PC-3 (cell line): ENCODE measurements around the gene VAMP4. TPM values are rescaled to one million over a fixed set of nuclear protein-coding genes. Genes with fewer than 3 reads are reported as not detected.

Source experiments
- ATAC-seq: fragments of 200-7000 bp; cut with Tn5 transposase; 2 replicates; pipeline ENCODE4 v1.9.1; 2020; ENCODE audit warnings: mild to moderate bottlenecking, moderate library complexity
- BruUV-seq: library from RNA; stranded (reverse); fragments of 400-500 nt; replicated peaks from 2 replicates; lab custom pipeline; 2021; lab: Mats Ljungman, UMichigan
- CTCF ChIA-PET: fragments of 300-600 bp; sonication (Branson Sonifier 250); formaldehyde crosslinking; loops from one replicate; lab custom pipeline; 2022; ENCODE audit warnings: antibody characterized with exemption; lab: Charles Lee
- POLR2A ChIA-PET: fragments of 300-600 bp; sonication (Branson Sonifier 250); formaldehyde crosslinking; loops from one replicate; lab custom pipeline; 2022; ENCODE audit warnings: antibody characterized with exemption; ENCODE audit not compliant: unreplicated experiment; lab: Charles Lee
- DNase-seq: peaks from one replicate; pipeline ENCODE4 v3.0.0-alpha.2; 2015
- H2AFZ ChIP-seq: fragments of 300-600 bp; sonication (generic); 2 replicates; pipeline ENCODE4 v1.6.0; 2016; ENCODE audit warnings: antibody characterized with exemption, low read length
- H3F3A ChIP-seq: fragments of 300-600 bp; sonication (generic); one replicate; pipeline ENCODE4 v1.6.0; 2017; ENCODE audit warnings: antibody characterized with exemption, low read length, control low read depth, mild to moderate bottlenecking; ENCODE audit not compliant: unreplicated experiment
- H3K27ac ChIP-seq: fragments of 300-600 bp; sonication (generic); 2 replicates; pipeline ENCODE4 v1.5.1; 2016; ENCODE audit warnings: mild to moderate bottlenecking, low read length
- H3K27me3 ChIP-seq: fragments of 300-600 bp; sonication (generic); 2 replicates; pipeline ENCODE4 v1.6.1; 2016; ENCODE audit warnings: low read length, mixed read lengths
- H3K36me3 ChIP-seq: fragments of 300-600 bp; sonication (generic); 2 replicates; pipeline ENCODE4 v1.6.1; 2016; ENCODE audit warnings: low read depth, mixed run types, low read length, mixed read lengths
- H3K4me1 ChIP-seq: fragments of 300-600 bp; sonication (generic); 2 replicates; pipeline ENCODE4 v1.5.1; 2016; ENCODE audit warnings: low read length; ENCODE audit not compliant: insufficient read depth
- H3K4me2 ChIP-seq: fragments of 300-600 bp; sonication (generic); 2 replicates; pipeline ENCODE4 v1.6.0; 2016; ENCODE audit warnings: low read length
- H3K4me3 ChIP-seq: fragments of 300-600 bp; sonication (generic); 2 replicates; pipeline ENCODE4 v1.5.1; 2016; ENCODE audit warnings: mild to moderate bottlenecking, low read length, mixed read lengths
- H3K79me2 ChIP-seq: fragments of 300-600 bp; sonication (generic); 2 replicates; pipeline ENCODE4 v1.6.1; 2017; ENCODE audit warnings: low read length, mixed read lengths
- H3K9ac ChIP-seq: fragments of 300-600 bp; sonication (generic); 2 replicates; pipeline ENCODE4 v1.6.0; 2016; ENCODE audit warnings: mild to moderate bottlenecking, low read length
- H3K9me2 ChIP-seq: fragments of 300-600 bp; sonication (generic); replicated peaks from 2 replicates; pipeline ENCODE4 v1.6.1; 2016; ENCODE audit warnings: mixed run types, low read length, mixed read lengths
- H3K9me3 ChIP-seq: fragments of 300-600 bp; sonication (generic); 2 replicates; pipeline ENCODE4 v1.6.1; 2016; ENCODE audit warnings: low read length, mixed read lengths
- H4K20me1 ChIP-seq: fragments of 300-600 bp; sonication (generic); 2 replicates; pipeline ENCODE4 v1.6.1; 2016; ENCODE audit warnings: low read length, mixed read lengths
- CTCF ChIP-seq: fragments of 300-600 bp; sonication (generic); conservative IDR thresholded peaks from 2 replicates; pipeline ENCODE4 v1.5.1; 2017; ENCODE audit warnings: antibody characterized with exemption, low read depth, mild to moderate bottlenecking, low read length
- EZH2 ChIP-seq: fragments of 300-600 bp; sonication (generic); IDR thresholded peaks from one replicate; pipeline ENCODE4 v1.6.1; 2017; ENCODE audit warnings: antibody characterized with exemption, mild to moderate bottlenecking, low read length; ENCODE audit not compliant: unreplicated experiment
- EZH2phosphoT487 ChIP-seq: fragments of 300-600 bp; sonication (generic); IDR thresholded peaks from 2 replicates; pipeline ENCODE4 v1.6.1; 2018; ENCODE audit warnings: mild to moderate bottlenecking, antibody characterized with exemption, low read length, borderline replicate concordance
- intact Hi-C: fragments of 100-400 bp; cut with micrococcal nuclease; formaldehyde crosslinking; loops from 2 replicates; pipeline ENCODE4 v1.9.0; 2023
- total RNA-seq: library from RNA; depleted of rRNA; stranded (reverse); fragments of >200 nt; gene quantifications from 2 replicates; pipeline ENCODE4 v1.2.3, GENCODE V29; 2014

Gene VAMP4
- total RNA-seq, 1 experiment from 2014 or later: 7.2 TPM

GRCh38 chr1:171785766-171786165, 43.9 kb upstream of the VAMP4 start:
- POLR2A ChIA-PET: no interaction called here
- no peak overlapping the region for H3K9ac ChIP-seq

GRCh38 chr1:171784784-171785183, 42.9 kb upstream of the VAMP4 start:
- H3K9me2 ChIP-seq: no peaks in the 10 kb centered on the region
- ChIA-PET POLR2A (interaction anchor here (0.6 kb wide), 1 partner anchor 1253 kb away, joined by 4 read pairs; the partner anchor contains the start of gene GORAB), CTCF (interaction anchor here (1.0 to 1.4 kb wide), 2 partner anchors 16 to 140 kb away, joined by 3 read pairs; no protein-coding TSS in a partner anchor)
- no TSS peak for BruUV-seq
- peak overlapping the region; percentile 90 for H3K4me2 ChIP-seq
- ATAC-seq (no peak), DNase-seq (no peak)
- H3K4me1 ChIP-seq: peaks cover 39% of the 10 kb centered on the region
- peaks cover 77% of the 10 kb centered on the region for H3K79me2 ChIP-seq
- H3K27me3 ChIP-seq: no peaks in the 10 kb centered on the region
- intact Hi-C loops: loop anchor here (5.0 kb wide), 2 partner anchors 297 to 352 kb away; partner anchors contain the start of gene PRRC2C
- H2AFZ ChIP-seq: no peak overlapping the region
- peaks cover 68% of the 10 kb centered on the region for H3K36me3 ChIP-seq
- H3K4me3 ChIP-seq: peak overlapping the region; percentile 5; the same call in 1 of the 2 replicates
- H3F3A ChIP-seq: peaks cover 7% of the 10 kb centered on the region
- H4K20me1 ChIP-seq: no peaks in the 10 kb centered on the region
- no peaks in the 10 kb centered on the region for H3K9me3 ChIP-seq
- TF ChIP-seq EZH2 (no peak), EZH2phosphoT487 (no peak), CTCF (no peak)
- H3K27ac ChIP-seq: no peak overlapping the region
- H3K9ac ChIP-seq: no peak overlapping the region

More at GRCh38 chr1:171785766-171786165, 43.9 kb upstream of the VAMP4 start:
- Histone ChIP-seq H3F3A (peaks cover 2% of the 10 kb centered on the region), H3K9me2 (no peaks in the 10 kb centered on the region), H3K9me3 (no peaks in the 10 kb centered on the region), H3K4me2 (no peak overlapping the region), H3K36me3 (peaks cover 78% of the 10 kb centered on the region), H4K20me1 (0 out of 2 replicates have a peak, but pooled peaks cover 4% of the 10 kb centered on the region), H3K27ac (no peak overlapping the region), H3K27me3 (no peaks in the 10 kb centered on the region), H3K4me1 (peaks cover 31% of the 10 kb centered on the region), H2AFZ (no peak overlapping the region), H3K79me2 (peaks cover 87% of the 10 kb centered on the region), H3K4me3 (no peak overlapping the region)
- no TSS peak for BruUV-seq
- DNase-seq (no peak), ATAC-seq (no peak)
- CTCF ChIA-PET: interaction anchor here (0.7 to 1.0 kb wide), 2 partner anchors 15 to 198 kb away, joined by 3 read pairs; no protein-coding TSS in a partner anchor
- TF ChIP-seq EZH2phosphoT487: no peak
- TF ChIP-seq CTCF: no peak
- TF ChIP-seq EZH2: no peak
- intact Hi-C loops: no loop called here
